ENCODE measurements around the gene MYEOV.

The MYEOV gene

GRCh38 chr11:69267395-69267805 lies 26.6 kb upstream of the MYEOV start:
- no peak for DNase-seq (ENCODE audit: low spot score)
- TF ChIP-seq CTCF (IDR thresholded peaks at IDR 0.05; ENCODE audit: extremely low read depth, missing control alignments) = no peak

GRCh38 chr11:69268911-69269310 lies 25.0 kb upstream of the MYEOV start:
- no peak for TF ChIP-seq CTCF (IDR thresholded peaks at IDR 0.05; ENCODE audit: extremely low read depth, missing control alignments)
- no peak for DNase-seq (ENCODE audit: low spot score)

GRCh38 chr11:69269388-69269787 lies 24.6 kb upstream of the MYEOV start:
- DNase-seq (ENCODE audit: low spot score) = no peak
- no peak for TF ChIP-seq CTCF (IDR thresholded peaks at IDR 0.05; ENCODE audit: extremely low read depth, missing control alignments)

GRCh38 chr11:69269926-69270697 lies 23.8 kb upstream of the MYEOV start:
- DNase-seq (ENCODE audit: low spot score) = no peak
- no peak for TF ChIP-seq CTCF (IDR thresholded peaks at IDR 0.05; ENCODE audit: extremely low read depth, missing control alignments)

GRCh38 chr11:69270941-69271340 lies 23.0 kb upstream of the MYEOV start:
- no peak for TF ChIP-seq CTCF (IDR thresholded peaks at IDR 0.05; ENCODE audit: extremely low read depth, missing control alignments)

GRCh38 chr11:69272055-69272454 lies 21.9 kb upstream of the MYEOV start:
- no peak for DNase-seq (ENCODE audit: low spot score)
- no peak for TF ChIP-seq CTCF (IDR thresholded peaks at IDR 0.05; ENCODE audit: extremely low read depth, missing control alignments)

More at GRCh38 chr11:69270941-69271340, 23.0 kb upstream of the MYEOV start:
- DNase-seq (ENCODE audit: low spot score) = no peak

GRCh38 chr11:69272831-69273485 lies 21.0 kb upstream of the MYEOV start:
- no peak for DNase-seq (ENCODE audit: low spot score)
- TF ChIP-seq CTCF (IDR thresholded peaks at IDR 0.05; ENCODE audit: extremely low read depth, missing control alignments) = no peak
